HG02610 (cell line): ENCODE results near the gene SATB2.

Experiments
- ATAC-seq: cut with Tn5 transposase; IDR thresholded peaks from one replicate; pipeline ENCODE4 v1.9.1; 2021; ENCODE audit warnings: mild to moderate bottlenecking, moderate library complexity; ENCODE audit not compliant: unreplicated experiment

Gene SATB2

GRCh38 chr2:199466692-199467065 is 8.9 kb upstream of the SATB2 start:
- no peak for ATAC-seq

DNA sequence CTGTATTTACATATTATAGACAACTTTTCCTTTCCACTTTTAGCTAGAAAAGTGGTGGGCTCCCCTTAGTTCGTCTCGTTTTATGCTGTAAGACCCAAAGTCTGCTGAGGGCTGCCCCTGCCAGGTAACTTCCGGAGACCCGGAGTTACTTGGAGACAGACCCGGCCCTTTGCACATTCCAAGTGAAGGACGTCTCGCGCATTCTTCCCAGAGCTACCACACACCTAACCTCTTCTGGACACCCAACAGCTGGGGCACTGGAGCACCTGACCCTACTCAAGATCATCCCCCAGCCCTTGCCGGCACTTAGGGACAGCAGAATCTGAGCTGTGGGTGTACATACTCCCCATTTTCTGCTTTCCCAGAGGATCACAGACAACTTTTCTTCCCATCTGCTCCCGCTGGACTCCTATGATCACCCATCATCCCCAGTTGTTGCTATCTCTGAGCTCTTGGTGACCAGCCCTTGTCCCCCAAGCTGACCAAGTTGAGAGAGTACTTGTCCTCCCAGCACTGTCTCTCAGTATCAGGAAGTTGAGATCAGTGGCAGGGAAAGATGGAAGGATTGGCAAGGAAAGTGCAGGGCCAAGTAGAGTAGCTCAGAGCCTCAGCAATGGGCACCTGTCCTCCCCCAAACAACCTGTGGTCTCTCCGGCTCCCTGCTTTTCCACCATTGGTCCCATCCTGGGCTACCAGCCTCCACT is 8.4 kb upstream of the SATB2 start:
- no peak for ATAC-seq

DNA sequence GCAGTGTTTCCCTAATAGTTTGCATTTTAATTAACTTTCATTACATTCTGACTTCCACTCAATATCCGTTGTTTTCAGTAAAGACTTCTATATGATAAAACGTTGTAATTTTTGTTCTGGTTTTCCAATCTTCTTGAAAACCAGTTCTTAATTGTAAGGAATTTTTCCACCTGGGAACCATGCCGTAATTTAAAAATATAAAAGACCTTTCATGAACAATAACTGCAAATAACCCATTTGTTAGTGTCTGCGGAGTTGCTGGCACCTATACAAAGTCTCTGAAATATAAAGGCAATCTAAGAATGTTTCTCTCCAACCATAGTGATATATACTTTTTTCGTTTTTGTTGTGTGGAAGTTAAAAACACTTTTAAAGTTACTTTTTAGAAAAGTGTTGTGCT is 7.7 kb upstream of the SATB2 start:
- no peak for ATAC-seq

DNA sequence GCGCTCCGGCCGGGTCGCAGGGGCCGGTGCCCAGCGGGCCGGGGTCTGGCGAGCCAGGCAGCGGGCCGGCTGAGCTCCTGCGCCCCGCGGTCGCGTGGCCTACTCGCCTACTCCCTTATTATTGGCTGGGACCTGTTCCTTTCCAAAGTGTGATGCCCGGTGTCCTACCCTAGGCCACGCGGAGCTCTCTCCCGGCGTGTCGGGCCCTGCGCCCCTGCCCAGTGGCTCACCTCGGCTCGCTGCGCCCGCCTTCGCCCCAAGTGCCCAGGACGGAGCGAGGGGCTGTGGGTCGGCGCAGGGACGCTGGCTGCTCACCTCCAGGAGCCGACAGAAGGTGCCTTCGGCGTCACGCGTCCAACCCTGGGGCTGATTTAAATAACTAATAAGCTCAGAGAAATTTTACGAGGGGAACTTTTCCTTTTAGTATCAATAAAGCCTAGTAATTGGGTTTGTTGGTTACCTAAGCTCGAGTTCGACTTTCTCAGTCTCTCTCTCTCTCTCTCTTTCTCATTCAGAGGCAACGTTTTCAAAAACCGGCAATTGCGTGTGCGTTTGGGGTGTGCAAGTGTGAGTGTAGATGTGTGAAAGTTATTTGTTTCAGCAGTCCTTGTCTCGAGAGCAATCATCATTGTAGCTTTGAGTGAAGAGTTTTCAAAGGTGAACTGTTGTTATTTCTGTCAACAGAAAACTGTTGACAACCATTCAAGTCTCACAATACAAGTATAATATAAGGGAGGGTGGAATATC is 7.0 kb upstream of the SATB2 start:
- ATAC-seq = no peak

- ATAC-seq = no peak
These were observed 6.2 kb upstream of the SATB2 start for GRCh38 chr2:199463708-199464605.

- peak; percentile 49 for ATAC-seq
These were observed 5.4 kb upstream of the SATB2 start for GRCh38 chr2:199462956-199463692.

- no peak for ATAC-seq
These were observed 4.7 kb upstream of the SATB2 start for GRCh38 chr2:199462347-199462955.

- no peak for ATAC-seq
These were observed 4.1 kb upstream of the SATB2 start for GRCh38 chr2:199461711-199462346.

- ATAC-seq = no peak
These were observed 3.3 kb upstream of the SATB2 start for GRCh38 chr2:199460846-199461710.

GRCh38 chr2:199460101-199460671 is 2.4 kb upstream of the SATB2 start:
- ATAC-seq = no peak

DNA sequence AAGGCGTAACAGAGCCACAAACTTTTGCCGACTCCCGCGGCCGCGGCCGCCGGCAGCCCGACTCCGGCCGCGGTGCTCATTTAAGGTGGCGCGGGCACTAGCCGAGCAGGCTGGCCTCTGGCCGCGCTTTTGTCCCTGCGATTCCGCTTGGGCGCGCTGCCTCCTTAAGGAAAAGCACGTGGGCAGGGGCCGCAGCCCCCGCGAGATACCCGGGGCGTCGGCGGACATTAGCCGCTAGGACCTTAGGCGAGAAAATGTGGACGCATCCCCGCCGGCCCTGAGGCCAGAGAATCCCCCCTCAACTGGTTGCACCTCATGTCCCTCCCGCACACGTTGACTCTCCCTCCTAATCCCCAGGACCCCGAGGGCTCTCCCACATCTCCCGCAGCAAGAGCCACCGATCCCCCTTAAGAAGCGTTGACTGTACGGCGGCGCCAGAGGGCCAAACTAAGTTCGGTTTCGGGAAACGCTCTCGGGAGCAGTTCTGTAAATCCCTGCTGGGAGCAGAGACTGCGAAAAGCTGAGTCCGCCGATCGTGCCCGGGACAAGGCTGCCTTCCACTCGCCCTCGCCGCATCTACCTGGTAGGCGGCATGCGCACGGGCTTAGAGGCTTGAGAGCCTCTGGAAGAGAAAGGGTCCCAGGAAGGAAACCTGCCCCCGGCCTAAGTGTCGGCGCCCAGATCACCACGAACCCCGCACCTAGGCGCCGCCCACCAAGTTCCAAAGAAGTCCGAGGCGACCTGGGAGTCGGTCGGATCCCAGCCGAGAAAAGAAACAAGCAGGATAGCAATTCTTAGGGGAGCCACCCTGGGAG is 1.8 kb upstream of the SATB2 start:
- ATAC-seq = peak; percentile 37

- peak; percentile 20 for ATAC-seq
These were observed 1.1 kb upstream of the SATB2 start for GRCh38 chr2:199458806-199459285.

DNA sequence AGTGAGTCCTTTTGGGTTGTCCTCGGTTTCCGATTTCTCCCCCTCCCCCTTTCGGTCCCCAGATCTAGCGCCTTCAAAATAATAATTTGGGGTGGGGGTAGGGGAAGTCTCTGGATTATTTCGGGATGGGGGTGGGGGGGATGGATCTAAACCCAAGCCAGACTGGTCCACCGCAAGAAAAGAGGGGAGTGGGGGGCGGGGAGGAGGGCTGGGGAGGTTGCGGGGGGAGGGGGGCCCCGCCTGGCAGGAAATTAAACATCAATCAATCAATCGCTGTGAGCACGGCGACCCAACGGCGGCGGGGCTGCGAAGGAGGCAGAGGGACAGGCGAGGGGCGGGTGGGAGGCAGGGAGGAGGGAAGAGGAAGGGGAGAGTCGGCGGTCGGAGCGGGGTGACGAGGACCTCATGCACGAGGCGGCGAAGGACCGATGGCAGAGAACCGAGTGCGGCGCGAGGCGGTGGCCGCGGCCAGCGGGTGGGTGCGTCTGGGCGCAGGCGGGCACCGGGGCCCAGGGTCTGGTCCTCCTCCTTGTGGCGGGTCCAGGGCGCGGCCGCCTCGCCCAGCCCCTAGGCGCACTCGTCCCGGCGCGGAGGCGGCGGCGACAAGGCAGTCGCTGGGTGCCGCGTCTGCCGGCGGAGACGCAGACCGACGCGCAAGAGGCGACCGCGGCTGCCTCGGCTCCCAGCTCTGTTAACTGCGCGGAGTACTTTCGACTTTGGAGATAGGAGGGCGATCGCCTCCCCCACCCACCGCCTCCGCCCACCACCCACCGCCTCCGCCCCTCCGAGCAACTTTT is 468 bp upstream of the SATB2 start:
- ATAC-seq = no peak

DNA sequence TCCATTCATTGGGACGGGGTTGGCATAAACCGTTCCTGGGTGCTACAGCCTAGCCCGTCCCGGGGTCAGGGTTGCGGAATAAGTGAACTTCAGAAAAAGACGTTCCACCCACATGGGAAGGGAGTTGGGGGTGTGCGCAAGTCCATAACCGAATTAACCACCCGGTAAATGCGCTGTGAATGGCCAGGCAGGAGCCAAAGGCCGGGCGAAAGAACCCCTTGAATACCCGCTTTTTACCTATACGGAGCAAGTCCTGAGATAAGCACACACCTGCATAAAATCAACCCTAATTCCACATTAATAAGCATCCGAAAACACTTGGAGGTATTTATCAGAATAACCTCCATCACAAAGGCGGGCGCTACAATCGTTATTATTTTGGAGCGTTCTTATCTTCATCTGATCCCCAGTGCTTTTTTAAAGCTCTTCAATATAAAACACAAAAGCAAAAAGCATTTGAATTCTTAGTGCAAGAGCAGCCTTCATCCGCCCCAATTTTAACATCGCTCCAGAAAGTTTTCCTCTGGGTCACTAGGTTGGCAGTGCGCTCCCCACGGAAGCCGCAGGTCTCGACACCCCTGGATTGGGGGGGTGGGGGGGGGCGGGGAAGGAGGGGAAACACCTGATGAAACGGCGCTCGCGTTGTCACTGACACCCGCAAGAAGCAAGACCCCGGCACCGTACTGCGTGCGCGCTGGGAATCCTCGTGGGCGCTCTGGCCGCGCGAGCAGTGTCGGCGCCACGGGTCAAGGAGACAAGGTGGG is 1.2 kb downstream of the SATB2 start:
- ATAC-seq = no peak

DNA sequence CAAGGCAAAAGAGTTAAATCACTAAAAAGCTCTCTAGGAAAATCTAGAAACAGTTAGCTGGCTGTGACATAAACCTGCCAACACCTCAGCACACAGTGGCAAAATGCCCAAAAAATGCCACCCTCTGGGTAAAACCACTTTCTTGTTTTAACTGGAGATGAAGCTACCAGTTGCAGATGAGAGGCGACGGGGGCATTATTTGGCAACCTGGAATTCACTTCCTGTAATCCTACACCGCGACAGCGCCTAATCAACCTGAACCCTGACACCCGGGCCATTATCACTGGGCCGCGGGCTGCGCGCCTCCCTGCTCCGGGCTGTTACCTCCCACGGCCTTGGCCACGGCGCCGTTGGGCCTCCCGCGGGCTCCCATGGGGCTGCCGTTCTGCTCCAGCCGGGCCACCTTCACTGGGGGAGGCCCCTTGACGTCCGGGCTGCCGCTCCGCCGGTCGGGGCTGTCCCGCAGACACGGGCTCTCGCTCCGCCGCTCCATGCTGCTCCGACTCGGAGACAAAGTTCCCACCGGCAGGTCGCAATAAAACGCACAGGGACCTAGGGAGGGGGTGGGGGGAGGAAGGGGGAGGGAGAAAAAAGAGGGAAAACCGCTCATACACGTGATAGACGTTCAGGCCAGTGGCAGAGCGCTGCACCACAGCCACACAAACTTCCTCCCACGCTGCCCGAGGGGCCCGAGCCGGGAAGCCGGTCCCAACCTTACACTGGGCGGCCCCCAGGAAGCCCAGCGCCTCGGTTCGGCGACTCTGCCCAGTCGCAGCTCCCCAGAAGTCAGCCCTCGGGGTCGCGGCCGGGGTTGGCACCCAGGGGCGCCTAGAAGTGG is 2.0 kb downstream of the SATB2 start:
- peak; percentile 25 for ATAC-seq
